GM19467 (cell line): ENCODE results near the gene CHST1.

Experiments
- ATAC-seq: cut with Tn5 transposase; IDR thresholded peaks from one replicate; pipeline ENCODE4 v1.9.1; 2021; ENCODE audit warnings: mild to moderate bottlenecking, moderate library complexity; ENCODE audit not compliant: unreplicated experiment

The CHST1 gene

DNA sequence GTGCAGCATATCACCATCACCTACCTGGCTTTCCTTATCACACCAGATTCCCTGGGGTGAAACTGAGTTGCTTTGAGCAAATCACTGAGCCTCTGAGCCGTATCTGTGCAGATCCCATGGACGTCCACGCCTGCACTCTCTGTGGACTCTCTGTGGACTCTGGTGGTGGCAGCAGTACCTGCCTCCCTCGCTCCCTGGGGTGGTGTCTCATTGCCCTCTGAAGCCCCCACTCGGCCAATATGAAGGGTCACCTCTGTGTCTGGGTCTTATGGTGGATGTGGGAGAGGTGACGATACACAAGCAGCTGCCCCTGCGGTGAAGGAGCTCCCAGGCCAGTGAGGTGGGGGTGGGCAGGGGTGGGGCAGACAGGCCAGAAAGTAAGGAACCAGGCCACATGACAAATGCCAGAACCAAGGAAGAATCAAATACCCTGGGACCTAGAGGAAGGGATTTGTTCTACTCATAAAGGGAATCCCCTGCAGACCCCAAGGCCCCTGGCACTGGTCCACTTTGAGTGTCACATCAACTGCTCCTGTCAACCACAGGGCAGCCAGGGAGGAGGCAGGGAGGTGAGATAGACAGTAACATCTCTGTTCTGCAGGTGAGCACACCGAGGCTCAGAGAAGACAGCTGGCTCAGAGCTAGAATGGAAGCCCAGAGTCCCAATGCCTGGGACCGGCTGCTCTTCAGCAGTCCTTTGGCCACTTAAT is 9.2 kb upstream of the CHST1 start:
- ATAC-seq: no peak

DNA sequence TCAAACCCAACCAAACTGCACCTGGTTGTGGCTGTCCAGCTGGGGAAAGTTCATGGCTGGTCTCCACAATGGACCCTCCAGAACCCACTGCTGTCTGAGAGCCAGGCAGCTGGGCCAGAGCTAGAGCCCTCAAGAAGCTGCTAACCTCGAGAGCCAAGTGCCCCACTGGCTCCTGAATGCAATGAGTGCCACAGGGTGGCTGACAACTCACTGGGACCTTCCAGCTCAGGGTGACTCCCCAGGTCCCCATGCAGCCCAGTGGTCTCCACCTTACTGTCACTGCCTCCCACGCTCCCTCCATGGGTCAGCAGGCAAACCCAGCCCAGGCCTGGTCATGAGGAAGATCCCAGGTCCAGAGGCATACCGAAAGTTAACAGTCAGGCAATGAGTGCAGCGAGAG is 8.0 kb upstream of the CHST1 start:
- ATAC-seq: no peak

DNA sequence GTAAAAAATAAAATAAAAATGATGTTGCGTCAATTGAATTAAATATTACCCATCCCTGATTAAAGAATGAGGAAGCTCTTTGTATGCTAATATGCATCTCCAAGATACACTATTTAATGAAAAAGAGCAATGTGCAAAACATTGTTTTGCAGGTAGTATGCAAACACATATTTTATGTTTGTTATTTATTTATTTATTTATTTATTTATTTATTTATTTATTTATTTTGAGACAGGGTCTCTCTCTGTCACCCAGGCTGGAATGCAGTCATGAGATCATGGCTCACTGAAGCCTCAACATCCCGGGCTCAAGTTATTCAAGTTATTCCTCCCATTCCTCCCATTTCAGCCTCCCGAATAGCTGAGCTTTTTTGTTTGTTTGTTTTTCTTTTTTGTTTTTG is 7.2 kb upstream of the CHST1 start:
- ATAC-seq: no peak

DNA sequence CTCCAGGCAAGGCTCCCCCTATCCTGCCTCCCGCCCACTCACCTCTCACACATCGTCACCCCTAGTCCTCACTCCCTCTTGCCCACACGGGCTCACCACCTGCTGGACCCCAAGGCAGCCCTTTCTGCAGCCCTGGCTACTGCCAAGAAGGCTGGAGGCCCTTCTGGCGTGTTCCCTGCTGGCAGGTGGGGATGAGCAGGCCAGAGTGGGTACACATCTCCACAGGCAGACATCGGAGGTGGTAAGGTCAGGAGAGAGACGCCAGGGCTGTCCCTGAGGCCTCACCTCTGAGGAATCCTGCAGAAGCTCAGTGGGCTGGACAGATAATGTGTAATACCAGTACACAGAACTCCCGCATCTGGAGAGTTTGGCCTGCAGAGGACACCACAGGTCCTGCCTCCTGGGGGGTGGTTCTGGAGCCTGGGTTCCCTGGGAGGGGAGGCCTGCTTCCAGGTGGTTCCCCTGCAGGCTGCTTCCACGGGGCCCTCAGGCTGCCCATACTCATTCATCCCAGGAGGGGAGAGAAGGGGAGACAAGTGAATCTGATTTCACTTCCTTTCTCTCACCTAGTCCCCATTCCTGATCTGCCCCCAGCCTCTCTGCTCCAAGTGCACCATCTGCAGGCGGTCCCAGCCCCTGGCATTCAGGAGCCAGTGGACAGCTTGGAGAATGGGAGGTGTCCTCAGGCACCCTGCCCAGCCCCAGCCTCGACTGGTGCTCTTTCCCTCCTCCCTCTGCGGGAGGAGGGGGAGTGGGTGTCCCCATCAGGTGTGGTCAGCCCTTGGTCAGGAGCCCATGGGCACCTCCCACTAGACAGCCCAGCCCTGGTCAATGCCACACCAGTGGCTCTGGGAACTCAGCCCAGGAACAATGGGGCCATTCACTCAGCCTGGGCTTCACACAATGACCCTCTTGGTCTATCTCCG is 6.1 kb upstream of the CHST1 start:
- ATAC-seq: no peak

DNA sequence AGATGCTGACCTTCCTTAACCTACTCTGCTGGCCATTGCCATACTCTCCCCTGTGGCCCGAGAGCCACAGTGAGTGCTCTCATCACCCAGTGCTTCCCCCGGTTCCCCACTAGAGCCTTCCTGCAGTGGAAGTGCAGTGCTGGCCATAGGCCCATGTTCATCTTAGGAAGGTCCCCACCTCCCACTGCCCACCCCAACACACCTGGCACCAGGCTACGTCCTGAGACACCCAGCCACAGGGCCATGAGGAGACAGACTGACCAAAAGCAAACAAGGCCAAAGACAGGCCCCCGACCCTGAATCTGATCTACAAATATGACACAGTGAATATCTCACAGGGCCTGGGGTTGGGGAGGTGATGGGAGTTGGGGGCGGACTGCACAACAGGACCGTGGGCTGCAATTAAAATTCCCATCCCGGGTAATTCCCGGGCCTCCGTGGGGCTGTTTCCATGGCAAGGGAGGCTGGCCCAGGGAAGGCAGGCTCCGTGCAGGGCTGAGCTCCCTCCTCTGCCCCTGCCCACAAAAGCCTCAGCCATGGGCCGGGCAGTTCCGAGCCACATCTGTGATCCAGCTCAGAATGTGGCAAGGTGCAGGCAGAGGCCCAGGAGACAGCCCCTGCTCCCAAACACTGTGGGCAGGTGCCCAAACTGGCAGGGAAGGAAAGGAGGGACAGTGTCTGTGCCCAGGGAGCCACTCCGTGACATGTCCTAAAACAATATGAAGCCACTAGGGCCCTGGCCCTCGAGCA is 5.1 kb upstream of the CHST1 start:
- no peak for ATAC-seq

DNA sequence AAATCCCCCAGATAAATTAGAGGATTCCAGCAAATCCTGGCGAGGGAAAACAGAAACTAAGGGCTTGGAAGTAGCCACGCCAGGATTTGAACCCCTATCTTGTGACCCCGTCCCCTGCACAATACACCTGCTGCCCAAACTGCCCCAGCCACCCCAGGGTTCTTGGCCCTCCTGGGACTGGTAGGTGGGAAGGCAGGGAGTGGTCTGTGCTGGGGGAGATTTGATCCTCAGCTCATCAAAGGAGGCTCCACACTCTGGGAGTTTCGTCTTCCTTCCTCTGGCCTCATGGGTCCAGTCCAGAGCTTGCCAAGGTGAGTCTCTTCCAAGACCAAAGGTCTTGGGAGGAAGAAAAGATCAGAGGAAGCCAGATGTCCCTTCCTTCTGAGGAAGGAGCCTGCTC is 4.5 kb upstream of the CHST1 start:
- ATAC-seq: no peak

DNA sequence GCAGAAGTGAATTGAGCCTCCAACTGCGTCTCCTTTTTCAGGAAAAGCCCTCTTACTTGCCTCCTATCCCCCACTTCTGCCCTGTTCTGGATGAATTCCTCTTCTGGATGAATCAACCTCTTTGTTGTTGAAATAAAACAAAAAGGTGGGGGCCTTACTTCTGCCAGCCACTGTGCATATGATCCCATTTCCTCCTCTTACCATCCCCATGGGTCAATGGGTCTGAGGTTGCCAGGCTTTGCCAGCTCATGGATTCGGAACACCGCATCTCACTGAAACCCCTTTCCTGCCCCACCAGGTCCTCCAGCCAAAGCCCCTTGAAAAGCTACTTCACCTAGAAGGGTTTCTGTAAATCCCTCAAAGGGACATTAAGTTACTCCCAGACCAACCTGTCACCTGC is 3.7 kb upstream of the CHST1 start:
- ATAC-seq: no peak

DNA sequence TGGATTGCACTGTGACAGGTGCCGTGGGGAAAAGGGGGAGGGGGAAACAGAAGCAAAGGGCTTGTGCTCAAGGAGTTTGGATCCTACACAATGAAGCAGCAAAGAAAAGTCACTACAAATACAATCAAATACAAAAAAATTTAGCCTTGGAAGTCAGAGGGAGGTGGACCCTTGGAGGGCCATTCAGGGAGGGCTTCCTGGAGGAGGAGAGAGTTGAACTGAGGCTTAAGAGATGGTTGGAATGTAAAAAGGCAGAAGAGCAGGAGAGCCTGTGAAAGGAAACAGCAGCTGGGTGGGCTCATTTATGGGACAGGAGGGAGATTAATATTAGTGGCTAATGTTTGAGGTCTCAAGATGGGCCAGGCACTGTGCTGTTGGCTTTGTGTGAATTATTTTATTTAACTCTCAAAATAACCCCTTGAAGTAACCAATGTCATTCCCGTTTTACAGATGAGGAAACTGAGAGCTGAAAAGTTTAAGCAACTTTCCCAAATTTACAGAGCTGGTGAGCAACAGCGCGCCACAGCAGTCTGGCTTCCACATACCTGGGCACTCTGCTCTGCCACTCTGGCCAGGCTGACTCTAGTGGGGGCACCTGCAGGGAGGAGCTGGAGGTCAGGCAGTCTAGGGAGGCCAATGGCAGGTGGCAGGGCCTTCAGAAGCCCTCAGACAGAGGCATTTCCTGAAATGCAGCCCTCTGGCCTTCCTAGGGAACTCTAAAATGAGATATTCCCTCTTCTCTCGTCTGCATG is 2.7 kb upstream of the CHST1 start:
- no peak for ATAC-seq

DNA sequence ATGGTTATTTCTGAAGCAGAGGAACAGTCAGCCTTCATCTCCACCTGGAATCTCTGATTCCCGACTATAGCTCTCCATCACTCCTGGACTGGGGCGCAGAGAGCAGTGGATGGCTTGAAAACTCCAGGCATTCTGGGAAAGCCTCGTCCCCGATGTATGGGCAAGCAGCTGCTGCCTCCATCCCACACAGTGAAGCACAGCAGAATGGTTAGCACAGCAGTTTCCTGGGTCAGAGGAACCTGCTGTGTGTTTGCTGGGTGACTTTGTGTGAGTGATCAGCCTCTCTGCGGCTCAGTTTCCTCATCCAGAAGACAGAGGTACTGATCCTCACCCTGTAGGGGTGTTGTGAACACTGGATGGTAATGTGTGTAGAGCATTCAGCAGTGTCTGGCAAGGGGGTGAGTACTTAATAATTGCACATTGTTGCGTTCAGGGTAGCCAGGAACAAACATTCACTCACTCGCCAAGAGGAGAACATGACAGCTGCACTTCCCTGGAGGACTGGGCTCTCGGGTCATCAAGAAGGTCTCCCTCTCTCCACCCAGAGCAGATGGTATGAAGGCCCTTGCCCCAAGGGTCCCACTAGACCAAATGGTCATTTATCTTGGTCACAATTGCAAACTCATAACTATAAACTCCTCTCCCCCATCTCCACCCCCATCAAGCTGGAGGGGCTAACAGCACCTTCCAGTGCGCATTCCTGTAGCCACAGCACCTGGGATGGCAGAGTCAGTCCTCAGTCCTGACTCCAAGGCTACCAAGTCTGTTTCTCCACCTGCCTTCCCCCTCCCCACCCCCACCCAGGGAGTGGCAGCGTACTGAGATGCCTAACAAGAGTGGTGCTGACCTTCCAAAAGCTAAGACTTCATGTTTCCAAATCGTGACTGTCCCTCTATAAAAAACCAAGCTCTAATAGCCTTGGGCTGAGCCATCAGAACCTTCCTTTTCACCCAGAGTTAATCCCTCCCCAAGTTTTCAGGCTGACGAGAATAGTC is 1.5 kb upstream of the CHST1 start:
- no peak for ATAC-seq

DNA sequence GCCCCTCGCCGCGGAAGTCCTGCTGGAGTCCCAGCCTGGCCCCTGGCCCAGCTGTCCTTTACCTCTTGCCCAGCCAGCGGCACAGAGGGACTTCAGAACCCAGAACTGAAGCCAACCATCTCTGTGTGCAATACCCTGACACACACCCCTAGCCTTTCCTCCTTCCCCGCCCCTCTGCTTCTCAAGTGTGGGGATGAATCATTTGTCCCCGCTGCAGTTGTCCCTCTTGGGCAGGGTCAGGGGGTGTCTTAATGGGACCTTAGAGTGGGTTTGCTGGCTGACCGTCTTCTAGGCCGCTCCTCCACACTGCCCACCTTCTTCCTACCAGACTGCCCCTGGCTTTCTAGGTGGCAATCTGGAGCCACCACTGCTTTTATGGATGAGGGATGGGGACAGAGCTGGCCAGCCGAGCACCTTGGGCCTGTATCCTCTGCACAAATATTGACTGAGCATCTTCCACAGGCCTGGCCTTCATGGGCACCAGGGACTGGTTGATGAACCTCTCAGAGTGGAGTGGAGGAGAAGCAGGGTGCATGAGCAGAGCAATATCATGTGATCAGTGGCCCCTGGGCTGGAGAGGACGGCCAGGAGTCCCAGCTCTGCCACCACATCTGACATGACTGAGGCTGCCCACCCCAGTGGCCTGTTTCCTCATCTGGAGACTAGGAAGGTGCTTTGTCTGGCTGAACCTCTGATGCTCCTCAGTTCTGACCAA is 668 bp upstream of the CHST1 start:
- no peak for ATAC-seq

DNA sequence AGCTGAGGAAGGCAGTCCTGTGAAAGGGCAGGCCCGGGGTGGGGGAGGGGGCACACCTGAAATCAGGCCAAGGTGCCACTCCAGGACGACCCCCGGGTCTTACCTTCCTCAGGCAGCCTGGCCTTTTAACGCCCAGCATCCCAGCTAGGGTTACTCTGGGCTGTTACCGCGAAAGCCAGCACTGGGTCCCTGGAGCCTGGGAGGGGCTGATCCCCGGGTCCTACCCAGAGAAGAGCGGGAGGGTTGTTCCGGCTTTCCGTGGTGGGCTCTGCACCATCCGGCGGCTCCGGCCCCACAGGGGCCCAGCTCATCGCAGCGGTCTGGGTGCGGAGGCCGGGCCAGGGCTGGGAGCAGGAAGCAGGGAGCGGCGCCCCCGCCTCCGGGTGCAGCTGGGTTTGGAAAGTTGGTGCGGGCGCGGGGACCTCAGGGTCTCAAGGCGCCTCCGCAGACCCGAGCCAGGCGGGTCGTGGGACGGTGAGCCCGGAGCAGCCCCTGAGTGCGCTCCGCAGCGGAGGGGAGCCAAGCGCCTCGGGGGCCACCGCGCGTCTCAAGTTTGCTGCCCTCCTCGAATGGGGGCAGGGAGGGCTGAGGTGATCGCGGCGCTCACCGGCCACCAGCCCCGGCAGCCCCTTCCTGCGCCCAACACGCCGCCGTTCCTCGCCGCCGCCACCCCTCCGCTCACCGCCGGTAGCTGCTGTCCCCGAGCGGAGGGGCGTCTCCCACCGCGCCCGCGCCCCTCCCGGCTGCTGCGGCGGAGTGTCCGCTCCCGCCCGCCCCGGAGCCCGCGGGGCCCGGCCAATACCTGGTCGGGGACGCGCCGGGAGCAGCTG is 831 bp downstream of the CHST1 start:
- no peak for ATAC-seq

DNA sequence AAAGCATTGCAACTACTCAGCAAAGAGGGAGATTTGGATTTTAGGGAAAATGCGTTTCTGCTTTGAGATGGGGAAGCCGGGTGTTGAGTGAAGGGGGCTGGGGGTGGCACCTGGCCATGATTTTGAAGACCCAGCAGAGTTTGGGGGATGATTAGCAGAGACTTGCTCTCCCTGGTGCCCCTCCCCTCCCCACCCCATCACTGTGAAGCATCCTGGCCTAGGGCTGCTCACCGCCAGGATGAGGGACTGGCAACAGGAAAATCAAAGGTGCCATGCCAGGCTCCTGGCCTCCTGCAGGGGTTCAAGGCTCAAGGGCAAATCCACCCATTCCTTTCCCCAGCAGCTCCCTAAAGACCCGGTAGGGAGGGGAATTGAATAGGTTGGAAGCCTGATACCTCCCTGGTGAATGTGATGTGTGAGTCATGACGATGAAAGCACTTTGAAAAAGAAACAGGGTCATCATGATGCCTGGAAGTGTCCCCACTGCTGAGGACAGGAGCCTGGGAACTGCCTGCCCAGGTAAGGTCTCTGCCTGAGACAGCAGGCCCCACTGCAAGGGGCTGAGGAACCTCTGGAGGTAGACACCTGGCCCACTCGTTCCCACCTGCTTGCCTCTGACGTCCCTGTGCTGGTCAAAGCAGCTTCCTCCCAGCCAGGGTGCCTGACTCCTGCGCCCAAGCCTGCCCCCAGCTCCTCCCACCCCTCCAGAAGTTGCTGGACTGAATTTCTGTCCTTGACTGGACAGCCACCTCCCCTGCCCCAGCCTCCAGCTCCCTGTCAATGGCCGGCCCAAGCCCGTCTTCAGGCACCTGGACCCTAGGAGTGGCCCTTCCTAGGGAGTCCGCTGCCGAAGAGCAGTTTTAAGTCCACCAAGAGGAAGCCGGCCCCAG is 1.7 kb downstream of the CHST1 start:
- ATAC-seq: no peak

DNA sequence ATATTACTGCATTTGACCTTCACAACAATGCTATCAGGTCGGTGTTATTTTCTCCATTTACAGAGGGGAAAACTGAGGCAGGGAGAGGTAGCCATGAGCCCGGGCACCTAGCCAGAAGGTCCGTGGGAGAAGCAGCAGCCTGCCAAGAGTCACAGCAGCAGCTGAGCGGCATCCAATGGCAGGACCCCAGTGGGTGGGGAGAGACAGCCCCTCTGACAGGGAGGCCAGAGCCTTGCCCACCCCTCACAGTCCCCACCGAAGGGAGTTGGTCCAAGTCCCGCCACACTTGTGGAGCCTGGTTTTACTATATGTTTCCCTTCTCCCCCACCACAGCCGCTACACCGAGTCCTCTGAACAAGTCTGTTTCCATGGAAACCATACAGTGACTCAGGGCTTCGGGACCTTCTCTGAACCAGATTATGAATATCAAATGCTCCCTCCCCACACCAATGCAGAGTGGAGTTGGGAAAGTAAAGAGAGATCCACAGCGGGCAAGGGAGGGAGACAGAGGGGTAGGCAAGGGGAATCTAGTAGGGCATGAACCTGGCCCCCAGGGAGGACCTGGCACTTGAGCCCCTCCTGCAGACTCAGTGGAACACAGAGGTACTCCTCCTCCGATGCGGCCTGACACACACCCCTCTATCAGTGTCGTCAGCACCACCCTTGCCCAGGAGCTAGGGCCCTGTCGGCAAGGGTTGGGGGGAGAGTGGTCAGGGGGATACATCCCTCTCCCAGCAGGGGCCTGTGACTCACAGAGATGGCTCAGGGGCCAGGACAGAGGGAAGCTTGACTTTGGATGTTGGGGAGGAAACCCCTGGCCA is 2.5 kb downstream of the CHST1 start:
- no peak for ATAC-seq

DNA sequence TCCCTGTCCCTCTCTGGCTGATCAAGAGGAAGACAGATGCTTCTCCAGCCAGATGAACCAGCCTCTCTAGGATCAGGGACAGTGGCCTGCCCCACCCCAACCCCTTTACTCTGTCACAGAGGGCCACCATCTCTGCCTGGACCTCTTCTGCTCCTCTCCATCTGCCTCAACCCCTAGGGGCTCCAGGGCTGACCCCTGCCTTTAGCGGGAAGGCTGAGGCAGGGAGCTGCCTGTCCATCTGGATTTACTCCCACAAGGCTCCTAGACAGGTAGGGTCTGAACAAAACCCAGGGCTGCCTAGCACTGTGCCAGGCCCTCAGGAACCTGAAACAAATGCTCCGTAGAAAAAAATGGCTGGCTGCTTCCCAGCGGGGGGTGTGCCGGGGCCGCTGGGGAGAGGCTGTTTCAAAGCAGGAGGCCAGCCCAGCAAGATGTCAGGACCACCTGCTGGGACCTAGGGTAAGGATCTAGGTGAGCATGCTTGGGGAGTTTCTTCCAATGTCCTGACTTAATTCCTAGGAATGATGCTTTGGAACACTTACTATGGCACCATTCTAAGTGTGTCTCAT is 3.2 kb downstream of the CHST1 start:
- ATAC-seq: no peak

DNA sequence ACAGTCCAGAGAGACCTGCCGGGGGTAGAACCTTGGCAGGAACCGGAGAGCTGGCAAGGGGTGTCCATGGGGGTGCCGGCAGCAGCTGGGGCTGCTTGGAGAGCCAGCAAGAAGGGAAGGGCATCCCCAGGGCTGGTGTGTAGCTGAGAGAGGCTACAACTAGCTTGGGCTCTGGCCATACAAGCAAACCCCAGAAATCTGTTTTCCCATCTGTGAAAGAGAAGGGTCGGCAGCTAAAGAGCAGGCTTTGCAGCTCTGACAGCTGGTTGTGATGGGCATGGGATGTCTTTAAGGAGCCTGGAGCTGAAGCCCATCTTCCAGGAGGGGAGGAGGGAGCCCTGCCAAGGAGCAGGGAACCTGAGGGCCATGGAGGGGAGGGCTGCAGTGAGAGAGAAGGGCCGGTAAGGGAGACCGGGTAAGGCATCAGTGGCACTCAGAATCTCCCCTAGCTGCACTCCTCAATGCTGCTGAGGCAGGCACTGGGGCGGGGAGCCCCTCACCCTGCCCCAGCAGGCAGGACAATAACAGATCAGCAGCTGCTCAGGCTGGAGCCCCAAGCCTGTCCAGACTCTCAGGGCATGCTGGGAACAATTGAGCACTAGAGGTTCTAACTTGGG is 3.9 kb downstream of the CHST1 start:
- ATAC-seq: no peak
